ENCODE results near the gene NECTIN4. TPM values are rescaled to one million over a fixed set of nuclear protein-coding genes. Genes with fewer than 3 reads are reported as not detected.

Gene NECTIN4
- total and polyA plus RNA-seq, 4 experiments from 2014 or later, result not detected

GRCh38 chr1:161079436-161080110, 9.8 kb downstream of the NECTIN4 start:
- Mint-ChIP-seq H3K4me3 (no peak overlapping the region), H3K4me1 (peaks cover 0 to 1% (median 0%) of the 10 kb centered on the region in 4 donors), H3K9me3 (no peaks in the 10 kb centered on the region), H3K27ac (no peak overlapping the region), H3K36me3 (no peaks in the 10 kb centered on the region), H3K27me3 (no peaks in the 10 kb centered on the region)
- intact Hi-C loops (cut with micrococcal nuclease), result no loop called here
- Histone ChIP-seq H3K4me1 (ENCODE audit: insufficient read depth, low read length) (no peaks in the 10 kb centered on the region), H3K4me3 (ENCODE audit: low read length in 2 of 2) (no peak overlapping the region), H3K27me3 (ENCODE audit: insufficient read depth, low read length) (no peaks in the 10 kb centered on the region), H3K36me3 (ENCODE audit: insufficient read depth, low read length) (no peaks in the 10 kb centered on the region), H3K27ac (ENCODE audit: low read depth, low read length) (no peak overlapping the region), H3K9me3 (ENCODE audit: control insufficient read depth in 1 of 2, low read length in 2 of 2) (no peaks in the 10 kb centered on the region)
- CTCF ChIA-PET (ENCODE audit: partially characterized antibody), result interaction anchor here (0.9 to 4.2 kb wide), 3 partner anchors 18 to 82 kb away, joined by 3 to 14 read pairs (median 10); partner anchors contain the start of genes F11R and KLHDC9
- POLR2A ChIA-PET (ENCODE audit: partially characterized antibody), result interaction anchor here (0.9 to 2.0 kb wide), 3 partner anchors 9 to 34 kb away, joined by 3 to 10 read pairs (median 6); partner anchors contain the start of genes ARHGAP30 and USF1
- DNase-seq, result no peak

GRCh38 chr1:161077426-161077825, 11.9 kb downstream of the NECTIN4 start:
- Histone ChIP-seq H3K4me3 (ENCODE audit: low read length in 2 of 2) (no peak overlapping the region), H3K27ac (ENCODE audit: low read depth, low read length) (no peak overlapping the region), H3K36me3 (ENCODE audit: insufficient read depth, low read length) (no peaks in the 10 kb centered on the region), H3K4me1 (ENCODE audit: insufficient read depth, low read length) (no peaks in the 10 kb centered on the region), H3K27me3 (ENCODE audit: insufficient read depth, low read length) (no peaks in the 10 kb centered on the region), H3K9me3 (ENCODE audit: control insufficient read depth in 1 of 2, low read length in 2 of 2) (no peaks in the 10 kb centered on the region)
- POLR2A ChIA-PET (ENCODE audit: partially characterized antibody), result interaction anchor here (2.0 kb wide), 1 partner anchor 32 kb away, joined by 6 read pairs; the partner anchor contains the start of gene USF1
- DNase-seq, result no peak
- H3K36me3 Mint-ChIP-seq, result no peaks in the 10 kb centered on the region
- no peak overlapping the region for H3K4me3 Mint-ChIP-seq
- H3K27ac Mint-ChIP-seq, result no peak overlapping the region
- intact Hi-C loops (cut with micrococcal nuclease), result no loop called here
- no peaks in the 10 kb centered on the region for H3K9me3 Mint-ChIP-seq
- H3K27me3 Mint-ChIP-seq, result no peaks in the 10 kb centered on the region
- CTCF ChIA-PET (ENCODE audit: partially characterized antibody), result interaction anchor here (1.5 to 2.9 kb wide), 2 partner anchors 19 to 51 kb away, joined by 3 to 13 read pairs; no protein-coding TSS in a partner anchor
- H3K4me1 Mint-ChIP-seq, result peaks cover 0 to 5% (median under 1%) of the 10 kb centered on the region in 4 donors

GRCh38 chr1:161076410-161076809, 12.9 kb downstream of the NECTIN4 start:
- CTCF ChIA-PET (ENCODE audit: partially characterized antibody), result interaction anchor here (0.8 to 2.9 kb wide), 3 partner anchors 20 to 79 kb away, joined by 3 to 13 read pairs (median 3); no protein-coding TSS in a partner anchor
- H3K9me3 ChIP-seq (ENCODE audit: control insufficient read depth in 1 of 2, low read length in 2 of 2), result no peaks in the 10 kb centered on the region
- no peak overlapping the region for H3K27ac ChIP-seq (ENCODE audit: low read depth, low read length)
- intact Hi-C loops (cut with micrococcal nuclease), result no loop called here
- H3K36me3 Mint-ChIP-seq, result no peaks in the 10 kb centered on the region
- no peak overlapping the region for H3K27ac Mint-ChIP-seq
- no peaks in the 10 kb centered on the region for H3K9me3 Mint-ChIP-seq
- H3K4me3 ChIP-seq (ENCODE audit: low read length in 2 of 2), result no peak overlapping the region
- H3K4me1 Mint-ChIP-seq, result peaks cover 4 to 13% (median 7%) of the 10 kb centered on the region in 4 donors
- no peaks in the 10 kb centered on the region for H3K27me3 ChIP-seq (ENCODE audit: insufficient read depth, low read length)
- H3K36me3 ChIP-seq (ENCODE audit: insufficient read depth, low read length), result no peaks in the 10 kb centered on the region
- H3K4me3 Mint-ChIP-seq, result no peak overlapping the region
- H3K4me1 ChIP-seq (ENCODE audit: insufficient read depth, low read length), result peaks cover 1% of the 10 kb centered on the region
- no peak for DNase-seq
- no peaks in the 10 kb centered on the region for H3K27me3 Mint-ChIP-seq
- POLR2A ChIA-PET (ENCODE audit: partially characterized antibody), result no interaction called here

- ChIA-PET POLR2A (ENCODE audit: partially characterized antibody) (interaction anchor here (1.3 to 10.9 kb wide), 2 partner anchors 23 to 30 kb away, joined by 6 to 602 read pairs; partner anchors contain the start of genes KLHDC9, TSTD1 and USF1), CTCF (ENCODE audit: partially characterized antibody) (interaction anchor here (1.3 to 2.9 kb wide), 3 partner anchors 22 to 35 kb away, joined by 3 to 13 read pairs (median 5); partner anchors contain the start of gene USF1)
- no peak overlapping the region for H3K4me3 ChIP-seq (ENCODE audit: low read length in 2 of 2)
- DNase-seq, result no peak
- no peak overlapping the region for H3K27ac ChIP-seq (ENCODE audit: low read depth, low read length)
- peaks cover 17% of the 10 kb centered on the region for H3K4me1 ChIP-seq (ENCODE audit: insufficient read depth, low read length)
- no peaks in the 10 kb centered on the region for H3K9me3 ChIP-seq (ENCODE audit: control insufficient read depth in 1 of 2, low read length in 2 of 2)
- Mint-ChIP-seq H3K36me3 (no peaks in the 10 kb centered on the region), H3K9me3 (no peaks in the 10 kb centered on the region), H3K4me3 (no peak overlapping the region), H3K27me3 (no peaks in the 10 kb centered on the region), H3K4me1 (peaks cover 14 to 29% (median 19%) of the 10 kb centered on the region in 4 donors), H3K27ac (peak overlapping the region in 1 of 7 donors; percentile 58)
- H3K36me3 ChIP-seq (ENCODE audit: insufficient read depth, low read length), result no peaks in the 10 kb centered on the region
- no peaks in the 10 kb centered on the region for H3K27me3 ChIP-seq (ENCODE audit: insufficient read depth, low read length)
- intact Hi-C loops (cut with micrococcal nuclease), result no loop called here
Observed at GRCh38 chr1:161074676-161075368, 14.5 kb downstream of the NECTIN4 start.

GRCh38 chr1:161073474-161074121, 15.8 kb downstream of the NECTIN4 start:
- POLR2A ChIA-PET (ENCODE audit: partially characterized antibody), result interaction anchor here (1.3 to 10.9 kb wide), 2 partner anchors 24 to 28 kb away, joined by 6 to 602 read pairs; partner anchors contain the start of genes KLHDC9, TSTD1 and USF1
- intact Hi-C loops (cut with micrococcal nuclease), result no loop called here
- H3K27ac ChIP-seq (ENCODE audit: low read depth, low read length), result no peak overlapping the region
- no peak for DNase-seq
- peaks cover 17% of the 10 kb centered on the region for H3K4me1 ChIP-seq (ENCODE audit: insufficient read depth, low read length)
- Mint-ChIP-seq H3K27me3 (no peaks in the 10 kb centered on the region), H3K4me1 (peaks cover 14 to 39% (median 20%) of the 10 kb centered on the region in 4 donors), H3K4me3 (no peak overlapping the region), H3K27ac (peak overlapping the region in 4 of 7 donors; percentile 3 to 63 (median 42)), H3K9me3 (no peaks in the 10 kb centered on the region), H3K36me3 (peaks cover 4 to 9% of the 10 kb centered on the region in 2 donors)
- H3K9me3 ChIP-seq (ENCODE audit: control insufficient read depth in 1 of 2, low read length in 2 of 2), result no peaks in the 10 kb centered on the region
- CTCF ChIA-PET (ENCODE audit: partially characterized antibody), result interaction anchor here (1.3 to 10.1 kb wide), 3 partner anchors 23 to 28 kb away, joined by 4 to 159 read pairs (median 5); partner anchors contain the start of genes KLHDC9 and USF1
- no peak overlapping the region for H3K4me3 ChIP-seq (ENCODE audit: low read length in 2 of 2)
- no peaks in the 10 kb centered on the region for H3K27me3 ChIP-seq (ENCODE audit: insufficient read depth, low read length)
- no peaks in the 10 kb centered on the region for H3K36me3 ChIP-seq (ENCODE audit: insufficient read depth, low read length)

GRCh38 chr1:161072751-161073449, 16.5 kb downstream of the NECTIN4 start:
- peaks cover 9 to 16% of the 10 kb centered on the region in 2 donors for H3K36me3 Mint-ChIP-seq
- no peaks in the 10 kb centered on the region for H3K9me3 Mint-ChIP-seq
- H3K4me3 ChIP-seq (ENCODE audit: low read length in 2 of 2), result no peak overlapping the region
- peaks cover 20% of the 10 kb centered on the region for H3K4me1 ChIP-seq (ENCODE audit: insufficient read depth, low read length)
- no peaks in the 10 kb centered on the region for H3K27me3 ChIP-seq (ENCODE audit: insufficient read depth, low read length)
- no peak overlapping the region for H3K4me3 Mint-ChIP-seq
- POLR2A ChIA-PET (ENCODE audit: partially characterized antibody), result interaction anchor here (10.9 kb wide), 1 partner anchor 28 kb away, joined by 602 read pairs; the partner anchor contains the start of genes TSTD1 and USF1
- CTCF ChIA-PET (ENCODE audit: partially characterized antibody), result interaction anchor here (1.3 to 10.1 kb wide), 4 partner anchors 23 to 30 kb away, joined by 4 to 171 read pairs (median 82); partner anchors contain the start of genes KLHDC9, TSTD1 and USF1
- H3K4me1 Mint-ChIP-seq, result peaks cover 17 to 46% (median 24%) of the 10 kb centered on the region in 4 donors
- H3K36me3 ChIP-seq (ENCODE audit: insufficient read depth, low read length), result no peaks in the 10 kb centered on the region
- no peaks in the 10 kb centered on the region for H3K9me3 ChIP-seq (ENCODE audit: control insufficient read depth in 1 of 2, low read length in 2 of 2)
- intact Hi-C loops (cut with micrococcal nuclease), result no loop called here
- DNase-seq, result no peak
- H3K27me3 Mint-ChIP-seq, result no peaks in the 10 kb centered on the region
- H3K27ac Mint-ChIP-seq, result peak overlapping the region in 5 of 7 donors; percentile 3 to 73 (median 42)
- no peak overlapping the region for H3K27ac ChIP-seq (ENCODE audit: low read depth, low read length)

Data from CD4-positive, alpha-beta memory T cell (primary cell).